ENCODE results near the gene AGAP3.

- TF ChIP-seq POLR2A (IDR thresholded peaks at IDR 0.05; ENCODE audit: extremely low read depth, insufficient read length) (no peak), CTCF (IDR thresholded peaks at IDR 0.05; ENCODE audit: low read depth, low read length) (no peak), MAX (IDR thresholded peaks at IDR 0.05; ENCODE audit: low read depth, low read length) (no peak), MYC (IDR thresholded peaks at IDR 0.05; ENCODE audit: low read depth, low read length) (no peak)
Measured at GRCh38 chr7:151137076-151137675, 50.9 kb downstream of the AGAP3 start.
